SU-DHL-6 (cell line): ENCODE data around the gene DNMT3A.

Source experiments
- EZH2phosphoT487 ChIP-seq: fragments of 200-600 bp; sonication (generic), shearing (Covaris generic); conservative IDR thresholded peaks from 2 replicates; pipeline ENCODE4 v1.6.1; 2018; ENCODE audit warnings: mild to moderate bottlenecking, antibody characterized with exemption, low read length, moderate library complexity, mixed read lengths
- TF ChIP-seq, protein P1 (sequence below): fragments of 200-600 bp; sonication (generic); IDR thresholded peaks from one replicate; pipeline ENCODE4 v1.5.1; 2017; ENCODE audit warnings: antibody characterized with exemption, mild to moderate bottlenecking, low read length, moderate library complexity; ENCODE audit not compliant: insufficient read depth, poor library complexity, severe bottlenecking

DNA sequence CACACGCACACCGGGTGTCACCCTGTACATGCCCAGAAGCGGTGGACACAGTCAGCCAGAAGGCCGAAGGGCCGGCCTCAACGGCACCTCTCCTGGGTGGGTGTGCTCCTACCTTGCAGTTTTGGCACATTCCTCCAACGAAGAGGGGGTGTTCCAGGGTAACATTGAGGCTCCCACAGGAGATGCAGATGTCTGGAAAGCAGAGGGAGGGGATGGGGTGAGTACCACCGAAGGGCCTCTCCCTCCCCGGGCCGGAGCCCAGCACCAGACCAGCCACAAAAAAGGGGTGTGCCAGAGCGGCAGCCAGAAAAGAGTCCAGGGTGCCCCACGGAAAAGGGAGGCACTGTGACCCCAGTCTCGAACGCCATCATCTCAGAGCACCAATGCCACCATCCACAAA is 96.6 kb downstream of the DNMT3A start:
- TF ChIP-seq, protein P1, sequence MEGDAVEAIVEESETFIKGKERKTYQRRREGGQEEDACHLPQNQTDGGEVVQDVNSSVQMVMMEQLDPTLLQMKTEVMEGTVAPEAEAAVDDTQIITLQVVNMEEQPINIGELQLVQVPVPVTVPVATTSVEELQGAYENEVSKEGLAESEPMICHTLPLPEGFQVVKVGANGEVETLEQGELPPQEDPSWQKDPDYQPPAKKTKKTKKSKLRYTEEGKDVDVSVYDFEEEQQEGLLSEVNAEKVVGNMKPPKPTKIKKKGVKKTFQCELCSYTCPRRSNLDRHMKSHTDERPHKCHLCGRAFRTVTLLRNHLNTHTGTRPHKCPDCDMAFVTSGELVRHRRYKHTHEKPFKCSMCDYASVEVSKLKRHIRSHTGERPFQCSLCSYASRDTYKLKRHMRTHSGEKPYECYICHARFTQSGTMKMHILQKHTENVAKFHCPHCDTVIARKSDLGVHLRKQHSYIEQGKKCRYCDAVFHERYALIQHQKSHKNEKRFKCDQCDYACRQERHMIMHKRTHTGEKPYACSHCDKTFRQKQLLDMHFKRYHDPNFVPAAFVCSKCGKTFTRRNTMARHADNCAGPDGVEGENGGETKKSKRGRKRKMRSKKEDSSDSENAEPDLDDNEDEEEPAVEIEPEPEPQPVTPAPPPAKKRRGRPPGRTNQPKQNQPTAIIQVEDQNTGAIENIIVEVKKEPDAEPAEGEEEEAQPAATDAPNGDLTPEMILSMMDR, result no peak
- no peak for TF ChIP-seq EZH2phosphoT487
